H9 (cell line): ENCODE results near the gene NAGLU. TPM values are rescaled to one million over a fixed set of nuclear protein-coding genes. Genes with fewer than 3 reads are reported as not detected.

Experiments
- DNase-seq: peaks from one replicate; pipeline ENCODE4 v3.0.0-alpha.2; 2017
- H2AFZ ChIP-seq: one replicate; pipeline ENCODE4 v1.6.1; 2013; ENCODE audit warnings: mild to moderate bottlenecking, low read length, control low read depth, moderate library complexity
- H2AK5ac ChIP-seq: 2 replicates; pipeline ENCODE4 v1.6.1; 2013; ENCODE audit warnings: low read length, control low read depth, mixed read lengths; ENCODE audit not compliant: insufficient read length
- H2BK120ac ChIP-seq: one replicate; pipeline ENCODE4 v1.6.1; 2013; ENCODE audit warnings: low read depth, mild to moderate bottlenecking, low read length, control low read depth, inconsistent platforms; ENCODE audit not compliant: poor library complexity, severe bottlenecking
- H2BK12ac ChIP-seq: 2 replicates; pipeline ENCODE4 v1.6.1; 2013; ENCODE audit warnings: low read length, control low read depth, mixed read lengths, low read depth; ENCODE audit not compliant: insufficient read length
- H2BK15ac ChIP-seq: 2 replicates; pipeline ENCODE4 v1.6.1; 2013; ENCODE audit warnings: low read depth, low read length, control low read depth
- H2BK20ac ChIP-seq: one replicate; pipeline ENCODE4 v1.6.1; 2013; ENCODE audit warnings: low read depth, mild to moderate bottlenecking, low read length, control low read depth, inconsistent platforms; ENCODE audit not compliant: poor library complexity, severe bottlenecking
- H2BK5ac ChIP-seq: 2 replicates; pipeline ENCODE4 v1.6.1; 2013; ENCODE audit warnings: low read length, control low read depth, mixed read lengths; ENCODE audit not compliant: insufficient read length
- H3K14ac ChIP-seq: 2 replicates; pipeline ENCODE4 v1.6.1; 2013; ENCODE audit warnings: low read length, control low read depth; ENCODE audit not compliant: insufficient read depth
- H3K18ac ChIP-seq: 2 replicates; pipeline ENCODE4 v1.6.1; 2013; ENCODE audit warnings: low read depth, mild to moderate bottlenecking, mixed read lengths, low read length, control low read depth; ENCODE audit not compliant: insufficient read length
- H3K23ac ChIP-seq: 2 replicates; pipeline ENCODE4 v1.6.1; 2013; ENCODE audit warnings: low read length, control low read depth, mixed read lengths, low read depth; ENCODE audit not compliant: insufficient read length
- H3K23me2 ChIP-seq: 2 replicates; pipeline ENCODE4 v1.6.1; 2013; ENCODE audit warnings: low read depth, mild to moderate bottlenecking, mixed read lengths, low read length, control low read depth; ENCODE audit not compliant: insufficient read length, poor library complexity, severe bottlenecking
- H3K27ac ChIP-seq: 2 replicates; pipeline ENCODE4 v1.5.1; 2013; ENCODE audit warnings: low read length, control low read depth, mixed read lengths, low read depth; ENCODE audit not compliant: insufficient read length
- H3K27me3 ChIP-seq: 2 replicates; pipeline ENCODE4 v1.6.1; 2013; ENCODE audit warnings: low read length, control low read depth, inconsistent platforms; ENCODE audit not compliant: insufficient read depth
- H3K4ac ChIP-seq: 2 replicates; pipeline ENCODE4 v1.6.1; 2013; ENCODE audit warnings: low read depth, mild to moderate bottlenecking, control low read depth, inconsistent platforms, low read length, moderate library complexity
- H3K4me1 ChIP-seq: 2 replicates; pipeline ENCODE4 v1.6.1; 2013; ENCODE audit warnings: low read length, control low read depth, inconsistent platforms; ENCODE audit not compliant: insufficient read depth
- H3K4me2 ChIP-seq: 2 replicates; pipeline ENCODE4 v1.6.1; 2013; ENCODE audit warnings: low read length, control low read depth, mixed read lengths; ENCODE audit not compliant: insufficient read length, insufficient read depth
- H3K56ac ChIP-seq: 2 replicates; pipeline ENCODE4 v1.6.1; 2013; ENCODE audit warnings: low read depth, mild to moderate bottlenecking, mixed read lengths, low read length, control low read depth; ENCODE audit not compliant: insufficient read length
- H3K79me1 ChIP-seq: 2 replicates; pipeline ENCODE4 v1.6.1; 2013; ENCODE audit warnings: low read depth, mild to moderate bottlenecking, moderate library complexity, low read length, control low read depth, inconsistent platforms; ENCODE audit not compliant: insufficient read depth, poor library complexity, severe bottlenecking
- H3K79me2 ChIP-seq: 2 replicates; pipeline ENCODE4 v1.6.1; 2013; ENCODE audit warnings: low read length, control low read depth, inconsistent platforms; ENCODE audit not compliant: insufficient read depth
- H3K9ac ChIP-seq: 2 replicates; pipeline ENCODE4 v1.6.1; 2013; ENCODE audit warnings: low read length, control low read depth, mixed read lengths; ENCODE audit not compliant: insufficient read length; ENCODE audit errors: extremely low read depth
- H3K9me3 ChIP-seq: one replicate; pipeline ENCODE4 v1.6.1; 2013; ENCODE audit warnings: low read depth, low read length, inconsistent platforms; ENCODE audit not compliant: control insufficient read depth
- H3T11ph ChIP-seq: one replicate; pipeline ENCODE4 v1.6.1; 2013; ENCODE audit warnings: mild to moderate bottlenecking, low read length, control low read depth, inconsistent platforms
- H4K20me1 ChIP-seq: one replicate; pipeline ENCODE4 v1.6.1; 2013; ENCODE audit not compliant: control insufficient read depth, insufficient read length, insufficient read depth
- H4K5ac ChIP-seq: 2 replicates; pipeline ENCODE4 v1.6.1; 2013; ENCODE audit warnings: low read depth, mild to moderate bottlenecking, mixed read lengths, low read length, control low read depth; ENCODE audit not compliant: insufficient read length
- H4K8ac ChIP-seq: replicated peaks from 2 replicates; pipeline ENCODE4 v1.6.1; 2013; ENCODE audit warnings: low read length, control low read depth, mixed read lengths, low read depth; ENCODE audit not compliant: insufficient read length
- H4K91ac ChIP-seq: 2 replicates; pipeline ENCODE4 v1.6.1; 2013; ENCODE audit warnings: low read depth, mild to moderate bottlenecking, moderate library complexity, mixed read lengths, low read length, control low read depth; ENCODE audit not compliant: insufficient read length
- H3K27ac Mint-ChIP-seq, 3 experiments: 2 replicates in 2 of 3; 3 replicates in 1 of 3; pipeline ENCODE4 v1.8.0; 2020 to 2021; ENCODE audit warnings: mixed read lengths in 3 of 3, mild to moderate bottlenecking in 1 of 3, moderate library complexity in 1 of 3
- H3K27me3 Mint-ChIP-seq: 2 replicates; pipeline ENCODE4 v1.8.0; 2021; ENCODE audit warnings: low read depth, mild to moderate bottlenecking, moderate library complexity, mixed read lengths
- H3K36me3 Mint-ChIP-seq, 3 experiments: 2 replicates in 2 of 3; 3 replicates in 1 of 3; pipeline ENCODE4 v1.8.0; 2020 to 2021; ENCODE audit warnings: low read depth in 3 of 3, mixed read lengths in 3 of 3; ENCODE audit not compliant: insufficient read depth in 1 of 3
- H3K4me1 Mint-ChIP-seq, 2 experiments: 2 replicates each; pipeline ENCODE4 v1.8.0; 2020; ENCODE audit warnings: mixed read lengths in 2 of 2
- H3K4me3 Mint-ChIP-seq, 2 experiments: 2 replicates in 1 of 2; 3 replicates in 1 of 2; pipeline ENCODE4 v1.8.0; 2020 to 2021; ENCODE audit warnings: mild to moderate bottlenecking in 2 of 2, mixed read lengths in 2 of 2, moderate library complexity in 1 of 2
- H3K9me3 Mint-ChIP-seq, 2 experiments: 2 replicates in 1 of 2; 3 replicates in 1 of 2; pipeline ENCODE4 v1.8.0; 2020; ENCODE audit warnings: mild to moderate bottlenecking in 2 of 2, mixed read lengths in 2 of 2, moderate library complexity in 1 of 2
- WGBS: extraction: QIAGEN DNeasy Blood & Tissue Kit; methylation state at CpG from one replicate; pipeline ENCODE4 v1.1.7; 2013; ENCODE audit warnings: missing lambda C conversion rate, low lambda C conversion rate, mixed read lengths; ENCODE audit not compliant: insufficient read length; ENCODE audit errors: extremely low coverage; 5-methylcytosine and 5-hydroxymethylcytosine counted together
- total RNA-seq: library from RNA; stranded (reverse); gene quantifications from 2 replicates; pipeline ENCODE4 v1.2.1, GENCODE V29; 2021
- TF ChIP-seq, protein P1 (sequence below): fragments of 200-600 bp; sonication (generic); conservative IDR thresholded peaks from 3 replicates; pipeline ENCODE4 v1.8.0; 2021; ENCODE audit warnings: antibody characterized with exemption, mild to moderate bottlenecking

NAGLU gene
- total RNA-seq, 1 experiment from 2014 or later = 23.5 TPM

DNA sequence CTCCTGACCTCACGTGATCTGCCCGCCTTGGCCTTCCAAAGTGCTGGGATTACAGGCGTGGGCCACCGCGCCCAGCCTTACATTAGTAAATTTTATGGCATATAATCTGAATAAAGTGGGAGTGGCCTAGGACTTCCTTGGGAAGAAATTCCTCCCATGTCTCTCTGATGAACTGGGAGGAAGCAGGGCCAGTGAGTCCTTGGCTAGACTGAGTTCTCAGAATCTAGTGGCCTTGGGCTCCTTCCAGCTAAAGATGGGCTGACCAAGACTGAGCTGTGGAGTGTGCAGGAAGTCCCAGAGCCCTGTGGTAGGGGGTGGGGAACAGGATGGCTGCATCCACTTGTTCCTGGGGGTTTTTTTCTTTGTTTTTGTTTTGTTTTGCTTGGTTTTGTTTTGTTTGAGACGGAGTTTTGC is 10.0 kb upstream of the NAGLU start:
- H3K4me2 ChIP-seq = no peak overlapping the region
- Mint-ChIP-seq H3K4me1 (peaks cover 3 to 11% of the 10 kb centered on the region in 2 experiments; a peak in 3 of 4 replicates), H3K4me3 (no peak overlapping the region), H3K36me3 (peaks cover 0 to 19% (median 16%) of the 10 kb centered on the region in 3 experiments; a peak in 6 of 7 replicates), H3K9me3 (0 out of 5 replicates have a peak, but pooled peaks cover 0 to 3% of the 10 kb centered on the region in 2 experiments), H3K27me3 (peaks cover 21% of the 10 kb centered on the region), H3K27ac (no peak overlapping the region)
- H3K23ac ChIP-seq = no peak overlapping the region
- no peak overlapping the region for H3K14ac ChIP-seq
- no peak overlapping the region for H2BK120ac ChIP-seq
- no peak overlapping the region for H2BK20ac ChIP-seq
- H3T11ph ChIP-seq = no peak overlapping the region
- no peak overlapping the region for H4K5ac ChIP-seq
- no peak overlapping the region for H2BK5ac ChIP-seq
- no peaks in the 10 kb centered on the region for H3K79me2 ChIP-seq
- no peak overlapping the region for H4K8ac ChIP-seq
- WGBS = no CpG with 5 or more reads among the region's 6 CpGs
- no peak overlapping the region for H3K27ac ChIP-seq
- no peak overlapping the region for H4K91ac ChIP-seq
- no peak overlapping the region for H2AFZ ChIP-seq
- no peak overlapping the region for H3K4ac ChIP-seq
- no peak for DNase-seq
- no peak overlapping the region for H2BK12ac ChIP-seq
- no peaks in the 10 kb centered on the region for H3K79me1 ChIP-seq
- no peak overlapping the region for H2BK15ac ChIP-seq
- no peaks in the 10 kb centered on the region for H3K27me3 ChIP-seq
- H3K23me2 ChIP-seq = no peaks in the 10 kb centered on the region
- no peaks in the 10 kb centered on the region for H4K20me1 ChIP-seq
- no peak overlapping the region for H2AK5ac ChIP-seq
- no peaks in the 10 kb centered on the region for H3K4me1 ChIP-seq
- H3K56ac ChIP-seq = no peak overlapping the region
- no peak overlapping the region for H3K18ac ChIP-seq
- no peaks in the 10 kb centered on the region for H3K9me3 ChIP-seq
- TF ChIP-seq, protein P1, sequence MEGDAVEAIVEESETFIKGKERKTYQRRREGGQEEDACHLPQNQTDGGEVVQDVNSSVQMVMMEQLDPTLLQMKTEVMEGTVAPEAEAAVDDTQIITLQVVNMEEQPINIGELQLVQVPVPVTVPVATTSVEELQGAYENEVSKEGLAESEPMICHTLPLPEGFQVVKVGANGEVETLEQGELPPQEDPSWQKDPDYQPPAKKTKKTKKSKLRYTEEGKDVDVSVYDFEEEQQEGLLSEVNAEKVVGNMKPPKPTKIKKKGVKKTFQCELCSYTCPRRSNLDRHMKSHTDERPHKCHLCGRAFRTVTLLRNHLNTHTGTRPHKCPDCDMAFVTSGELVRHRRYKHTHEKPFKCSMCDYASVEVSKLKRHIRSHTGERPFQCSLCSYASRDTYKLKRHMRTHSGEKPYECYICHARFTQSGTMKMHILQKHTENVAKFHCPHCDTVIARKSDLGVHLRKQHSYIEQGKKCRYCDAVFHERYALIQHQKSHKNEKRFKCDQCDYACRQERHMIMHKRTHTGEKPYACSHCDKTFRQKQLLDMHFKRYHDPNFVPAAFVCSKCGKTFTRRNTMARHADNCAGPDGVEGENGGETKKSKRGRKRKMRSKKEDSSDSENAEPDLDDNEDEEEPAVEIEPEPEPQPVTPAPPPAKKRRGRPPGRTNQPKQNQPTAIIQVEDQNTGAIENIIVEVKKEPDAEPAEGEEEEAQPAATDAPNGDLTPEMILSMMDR = no peak
- no peak overlapping the region for H3K9ac ChIP-seq
